MM.1S (cell line): ENCODE results near the gene MYRIP.

Experiments
- DNase-seq: peaks from one replicate; pipeline ENCODE4 v3.0.0-alpha.2; 2015
- H2AFZ ChIP-seq: fragments of 300-600 bp; sonication (generic); 2 replicates; pipeline ENCODE4 v1.6.0; 2016; ENCODE audit warnings: antibody characterized with exemption, low read length
- H3F3A ChIP-seq: fragments of 300-600 bp; sonication (generic); 2 replicates; pipeline ENCODE4 v1.6.1; 2016; ENCODE audit warnings: mild to moderate bottlenecking, antibody characterized with exemption, low read length, moderate library complexity, mixed read lengths; ENCODE audit not compliant: insufficient read depth
- H3K27ac ChIP-seq: fragments of 300-600 bp; sonication (generic); 2 replicates; pipeline ENCODE4 v1.5.1; 2016; ENCODE audit warnings: mild to moderate bottlenecking, low read length
- H3K27me3 ChIP-seq: fragments of 300-600 bp; sonication (generic); replicated peaks from 2 replicates; pipeline ENCODE4 v1.6.0; 2016; ENCODE audit warnings: low read length; ENCODE audit not compliant: insufficient read depth
- H3K36me3 ChIP-seq: fragments of 300-600 bp; sonication (generic); replicated peaks from 2 replicates; pipeline ENCODE4 v1.6.1; 2016; ENCODE audit warnings: mild to moderate bottlenecking, low read length, mixed read lengths; ENCODE audit not compliant: insufficient read depth
- H3K4me1 ChIP-seq: fragments of 300-600 bp; sonication (generic); 2 replicates; pipeline ENCODE4 v1.6.1; 2016; ENCODE audit warnings: low read length, mixed read lengths
- H3K4me2 ChIP-seq: fragments of 300-600 bp; sonication (generic); 2 replicates; pipeline ENCODE4 v1.6.0; 2016; ENCODE audit warnings: low read depth, low read length
- H3K4me3 ChIP-seq: fragments of 300-600 bp; sonication (generic); 2 replicates; pipeline ENCODE4 v1.5.1; 2016; ENCODE audit warnings: low read length, mixed read lengths
- H3K79me2 ChIP-seq: fragments of 300-600 bp; sonication (generic); 2 replicates; pipeline ENCODE4 v1.6.1; 2016; ENCODE audit warnings: mixed run types, low read length, mixed read lengths
- H3K9ac ChIP-seq: fragments of 300-600 bp; sonication (generic); 2 replicates; pipeline ENCODE4 v1.6.1; 2016; ENCODE audit warnings: low read length, mixed read lengths
- H3K9me2 ChIP-seq: fragments of 300-600 bp; sonication (generic); replicated peaks from 2 replicates; pipeline ENCODE4 v1.6.1; 2016; ENCODE audit warnings: mild to moderate bottlenecking, low read length, mixed read lengths; ENCODE audit not compliant: insufficient read depth
- H3K9me3 ChIP-seq: fragments of 300-600 bp; sonication (generic); replicated peaks from 2 replicates; pipeline ENCODE4 v1.6.1; 2016; ENCODE audit warnings: mild to moderate bottlenecking, low read length, mixed read lengths; ENCODE audit not compliant: insufficient read depth
- H4K20me1 ChIP-seq: fragments of 300-600 bp; sonication (generic); 2 replicates; pipeline ENCODE4 v1.6.1; 2016; ENCODE audit warnings: mild to moderate bottlenecking, low read length, moderate library complexity, mixed read lengths; ENCODE audit not compliant: insufficient read depth
- CTCF ChIP-seq: fragments of 300-600 bp; sonication (generic); IDR thresholded peaks from 2 replicates; pipeline ENCODE4 v1.5.1; 2016; ENCODE audit warnings: antibody characterized with exemption, low read length, mixed read lengths
- EZH2 ChIP-seq: fragments of 300-600 bp; sonication (generic); optimal IDR thresholded peaks from 2 replicates; pipeline ENCODE3; 2017; ENCODE audit warnings: low read depth, mild to moderate bottlenecking, antibody characterized with exemption, low read length, mixed read lengths
- EZH2phosphoT487 ChIP-seq: fragments of 300-600 bp; sonication (generic); IDR thresholded peaks from 2 replicates; pipeline ENCODE4 v1.6.1; 2018; ENCODE audit warnings: antibody characterized with exemption, low read length

The MYRIP gene

GRCh38 chr3:40179016-40179415, 369.6 kb downstream of the MYRIP start:
- H3K4me2 ChIP-seq: no peak overlapping the region
- no peak overlapping the region for H3K4me3 ChIP-seq
- peaks cover 75% of the 10 kb centered on the region for H3K27me3 ChIP-seq
- H3K9me2 ChIP-seq: no peaks in the 10 kb centered on the region
- H3F3A ChIP-seq: no peaks in the 10 kb centered on the region
- H3K9me3 ChIP-seq: no peaks in the 10 kb centered on the region
- no peaks in the 10 kb centered on the region for H3K4me1 ChIP-seq
- H2AFZ ChIP-seq: no peak overlapping the region
- peak; percentile 63 for DNase-seq
- H3K36me3 ChIP-seq: no peaks in the 10 kb centered on the region
- TF ChIP-seq EZH2phosphoT487 (no peak), EZH2 (no peak), CTCF (peak; percentile 65)
- H3K79me2 ChIP-seq: no peaks in the 10 kb centered on the region
- no peak overlapping the region for H3K9ac ChIP-seq
- no peak overlapping the region for H3K27ac ChIP-seq
- H4K20me1 ChIP-seq: no peaks in the 10 kb centered on the region

- Histone ChIP-seq H3K4me2 (no peak overlapping the region), H3K9ac (no peak overlapping the region), H3K27me3 (peaks cover 79% of the 10 kb centered on the region), H3K9me2 (no peaks in the 10 kb centered on the region), H3F3A (peaks cover 13% of the 10 kb centered on the region), H2AFZ (no peak overlapping the region), H3K9me3 (no peaks in the 10 kb centered on the region), H3K36me3 (no peaks in the 10 kb centered on the region), H3K4me1 (0 out of 2 replicates have a peak, but pooled peaks cover 6% of the 10 kb centered on the region), H4K20me1 (0 out of 2 replicates have a peak, but pooled peaks cover 6% of the 10 kb centered on the region), H3K27ac (no peak overlapping the region), H3K79me2 (no peaks in the 10 kb centered on the region), H3K4me3 (no peak overlapping the region)
- no peak for DNase-seq
- TF ChIP-seq EZH2phosphoT487: no peak
- TF ChIP-seq EZH2: no peak
- no peak for TF ChIP-seq CTCF
Observed at GRCh38 chr3:40181182-40181581, 371.8 kb downstream of the MYRIP start.

- H4K20me1 ChIP-seq: 0 out of 2 replicates have a peak, but pooled peaks cover 10% of the 10 kb centered on the region
- peak; percentile 90 for DNase-seq
- H3K27me3 ChIP-seq: peaks cover 89% of the 10 kb centered on the region
- H3K4me1 ChIP-seq: 0 out of 2 replicates have a peak, but pooled peaks cover 6% of the 10 kb centered on the region
- peak overlapping the region; percentile 32 for H3K4me3 ChIP-seq
- H2AFZ ChIP-seq: no peak overlapping the region
- no peak overlapping the region for H3K27ac ChIP-seq
- H3K79me2 ChIP-seq: no peaks in the 10 kb centered on the region
- no peak overlapping the region for H3K9ac ChIP-seq
- peak overlapping the region; percentile 65 for H3K4me2 ChIP-seq
- no peaks in the 10 kb centered on the region for H3K36me3 ChIP-seq
- H3K9me2 ChIP-seq: no peaks in the 10 kb centered on the region
- H3F3A ChIP-seq: peaks cover 13% of the 10 kb centered on the region
- TF ChIP-seq EZH2 (no peak), CTCF (no peak), EZH2phosphoT487 (0 out of 2 replicates have a peak, but pooled peaks have one; percentile 50)
- H3K9me3 ChIP-seq: no peaks in the 10 kb centered on the region
Observed at GRCh38 chr3:40185029-40185695, 375.8 kb downstream of the MYRIP start.
